ENCODE data around the gene SARS1.
A peak's percentile ranks its signal among the peaks of the same experiment; 100 is the strongest.

SARS1 gene

GRCh38 chr1:109261578-109261977 lies 47.9 kb downstream of the SARS1 start:
- H3K4me1 ChIP-seq (ENCODE audit: control extremely low read depth in 1 of 4, control insufficient read depth in 4 of 4, insufficient read depth in 4 of 4, low read length in 3 of 4) = no peaks in the 10 kb centered on the region
- WGBS (ENCODE audit: insufficient coverage) = 95% methylated on average over 6 of the region's 6 CpGs
- POLR2A ChIA-PET = interaction anchor here (0.7 kb wide), 1 partner anchor 47 kb away, joined by 4 read pairs; no protein-coding TSS in a partner anchor
- H3K36me3 ChIP-seq (ENCODE audit: control insufficient read depth in 4 of 4, insufficient read depth in 4 of 4, low read length in 3 of 4) = no peaks in the 10 kb centered on the region
- no peaks in the 10 kb centered on the region for H3K9me3 ChIP-seq (ENCODE audit: control extremely low read depth in 1 of 5, control insufficient read depth in 4 of 5, insufficient read depth in 2 of 5, low read depth in 1 of 5, low read length in 4 of 5)
- no peak overlapping the region for H3K27ac ChIP-seq (ENCODE audit: insufficient read depth in 1 of 2, low read depth in 1 of 2, low read length in 2 of 2, poor library complexity in 1 of 2, severe bottlenecking in 2 of 2)
- H3K4me3 ChIP-seq (ENCODE audit: control insufficient read depth in 1 of 7, extremely low read depth in 1 of 7, insufficient read depth in 4 of 7, low read depth in 2 of 7, low read length in 6 of 7) = no peak overlapping the region
- DNase-seq = no peak
- H3K27me3 ChIP-seq (replicated peaks in 2 of 5; ENCODE audit: control insufficient read depth in 4 of 5, insufficient read depth in 5 of 5, low read length in 4 of 5) = peaks cover 0 to 29% (median 2%) of the 10 kb centered on the region in 5 experiments
- CTCF ChIA-PET = interaction anchor here (1.2 to 8.7 kb wide), 5 partner anchors 8 to 271 kb away, joined by 3 to 95 read pairs (median 13); partner anchors contain the start of gene SORT1

- 92% methylated on average over 18 of the region's 22 CpGs for WGBS (ENCODE audit: insufficient coverage)
- Histone ChIP-seq H3K4me1 (ENCODE audit: control extremely low read depth in 1 of 4, control insufficient read depth in 4 of 4, insufficient read depth in 4 of 4, low read length in 3 of 4) (no peaks in the 10 kb centered on the region), H3K27me3 (replicated peaks in 2 of 5; ENCODE audit: control insufficient read depth in 4 of 5, insufficient read depth in 5 of 5, low read length in 4 of 5) (peaks cover 0 to 31% (median 2%) of the 10 kb centered on the region in 5 experiments), H3K27ac (ENCODE audit: insufficient read depth in 1 of 2, low read depth in 1 of 2, low read length in 2 of 2, poor library complexity in 1 of 2, severe bottlenecking in 2 of 2) (no peak overlapping the region), H3K9me3 (ENCODE audit: control extremely low read depth in 1 of 5, control insufficient read depth in 4 of 5, insufficient read depth in 2 of 5, low read depth in 1 of 5, low read length in 4 of 5) (no peaks in the 10 kb centered on the region), H3K4me3 (ENCODE audit: control insufficient read depth in 1 of 7, extremely low read depth in 1 of 7, insufficient read depth in 4 of 7, low read depth in 2 of 7, low read length in 6 of 7) (no peak overlapping the region), H3K36me3 (ENCODE audit: control insufficient read depth in 4 of 4, insufficient read depth in 4 of 4, low read length in 3 of 4) (no peaks in the 10 kb centered on the region)
- ChIA-PET POLR2A (interaction anchor here (0.7 kb wide), 1 partner anchor 48 kb away, joined by 4 read pairs; no protein-coding TSS in a partner anchor), CTCF (interaction anchor here (0.9 to 8.7 kb wide), 5 partner anchors 9 to 270 kb away, joined by 3 to 95 read pairs (median 15); partner anchors contain the start of gene SORT1)
- DNase-seq = no peak
Observed at GRCh38 chr1:109262231-109263055, 48.7 kb downstream of the SARS1 start.

GRCh38 chr1:109263234-109263596 lies 49.5 kb downstream of the SARS1 start:
- no peaks in the 10 kb centered on the region for H3K4me1 ChIP-seq (ENCODE audit: control extremely low read depth in 1 of 4, control insufficient read depth in 4 of 4, insufficient read depth in 4 of 4, low read length in 3 of 4)
- ChIA-PET CTCF (interaction anchor here (0.8 to 8.7 kb wide), 12 partner anchors 8 to 269 kb away, joined by 3 to 95 read pairs (median 7); partner anchors contain the start of gene SORT1), POLR2A (no interaction called here)
- no peak overlapping the region for H3K27ac ChIP-seq (ENCODE audit: insufficient read depth in 1 of 2, low read depth in 1 of 2, low read length in 2 of 2, poor library complexity in 1 of 2, severe bottlenecking in 2 of 2)
- no peaks in the 10 kb centered on the region for H3K9me3 ChIP-seq (ENCODE audit: control extremely low read depth in 1 of 5, control insufficient read depth in 4 of 5, insufficient read depth in 2 of 5, low read depth in 1 of 5, low read length in 4 of 5)
- peaks cover 0 to 27% (median 2%) of the 10 kb centered on the region in 5 experiments for H3K27me3 ChIP-seq (replicated peaks in 2 of 5; ENCODE audit: control insufficient read depth in 4 of 5, insufficient read depth in 5 of 5, low read length in 4 of 5)
- no peaks in the 10 kb centered on the region for H3K36me3 ChIP-seq (ENCODE audit: control insufficient read depth in 4 of 4, insufficient read depth in 4 of 4, low read length in 3 of 4)
- 78% methylated on average over 11 of the region's 12 CpGs for WGBS (ENCODE audit: insufficient coverage)
- H3K4me3 ChIP-seq (ENCODE audit: control insufficient read depth in 1 of 7, extremely low read depth in 1 of 7, insufficient read depth in 4 of 7, low read depth in 2 of 7, low read length in 6 of 7) = no peak overlapping the region
- no peak for DNase-seq

GRCh38 chr1:109263597-109264378 lies 50.1 kb downstream of the SARS1 start:
- Histone ChIP-seq H3K4me1 (ENCODE audit: control extremely low read depth in 1 of 4, control insufficient read depth in 4 of 4, insufficient read depth in 4 of 4, low read length in 3 of 4) (no peaks in the 10 kb centered on the region), H3K27me3 (replicated peaks in 2 of 5; ENCODE audit: control insufficient read depth in 4 of 5, insufficient read depth in 5 of 5, low read length in 4 of 5) (peaks cover 0 to 25% (median 2%) of the 10 kb centered on the region in 5 experiments), H3K27ac (ENCODE audit: insufficient read depth in 1 of 2, low read depth in 1 of 2, low read length in 2 of 2, poor library complexity in 1 of 2, severe bottlenecking in 2 of 2) (no peak overlapping the region), H3K4me3 (ENCODE audit: control insufficient read depth in 1 of 7, extremely low read depth in 1 of 7, insufficient read depth in 4 of 7, low read depth in 2 of 7, low read length in 6 of 7) (no peak overlapping the region), H3K9me3 (ENCODE audit: control extremely low read depth in 1 of 5, control insufficient read depth in 4 of 5, insufficient read depth in 2 of 5, low read depth in 1 of 5, low read length in 4 of 5) (no peaks in the 10 kb centered on the region), H3K36me3 (ENCODE audit: control insufficient read depth in 4 of 4, insufficient read depth in 4 of 4, low read length in 3 of 4) (no peaks in the 10 kb centered on the region)
- ChIA-PET POLR2A (no interaction called here), CTCF (interaction anchor here (0.7 to 8.7 kb wide), 18 partner anchors 9 to 446 kb away, joined by 3 to 95 read pairs (median 4); partner anchors contain the start of genes PSRC1 and SORT1)
- WGBS (ENCODE audit: insufficient coverage) = 51% methylated on average over 21 of the region's 29 CpGs
- peak; percentile 68 to 83 (median 79) for DNase-seq

GRCh38 chr1:109264379-109264755 lies 50.6 kb downstream of the SARS1 start:
- H3K27ac ChIP-seq (ENCODE audit: insufficient read depth in 1 of 2, low read depth in 1 of 2, low read length in 2 of 2, poor library complexity in 1 of 2, severe bottlenecking in 2 of 2) = no peak overlapping the region
- H3K4me3 ChIP-seq (ENCODE audit: control insufficient read depth in 1 of 7, extremely low read depth in 1 of 7, insufficient read depth in 4 of 7, low read depth in 2 of 7, low read length in 6 of 7) = no peak overlapping the region
- 96% methylated on average over 8 of the region's 9 CpGs for WGBS (ENCODE audit: insufficient coverage)
- no peaks in the 10 kb centered on the region for H3K36me3 ChIP-seq (ENCODE audit: control insufficient read depth in 4 of 4, insufficient read depth in 4 of 4, low read length in 3 of 4)
- no peaks in the 10 kb centered on the region for H3K4me1 ChIP-seq (ENCODE audit: control extremely low read depth in 1 of 4, control insufficient read depth in 4 of 4, insufficient read depth in 4 of 4, low read length in 3 of 4)
- H3K9me3 ChIP-seq (ENCODE audit: control extremely low read depth in 1 of 5, control insufficient read depth in 4 of 5, insufficient read depth in 2 of 5, low read depth in 1 of 5, low read length in 4 of 5) = no peaks in the 10 kb centered on the region
- no peak for DNase-seq
- H3K27me3 ChIP-seq (replicated peaks in 2 of 5; ENCODE audit: control insufficient read depth in 4 of 5, insufficient read depth in 5 of 5, low read length in 4 of 5) = peaks cover 0 to 25% (median 2%) of the 10 kb centered on the region in 5 experiments
- ChIA-PET CTCF (interaction anchor here (0.7 to 8.7 kb wide), 19 partner anchors 9 to 445 kb away, joined by 3 to 95 read pairs (median 5); partner anchors contain the start of genes PSRC1 and SORT1), POLR2A (no interaction called here)

- no peaks in the 10 kb centered on the region for H3K9me3 ChIP-seq (ENCODE audit: control extremely low read depth in 1 of 5, control insufficient read depth in 4 of 5, insufficient read depth in 2 of 5, low read depth in 1 of 5, low read length in 4 of 5)
- CTCF ChIA-PET = interaction anchor here (0.8 to 8.7 kb wide), 16 partner anchors 8 to 269 kb away, joined by 3 to 95 read pairs (median 6); partner anchors contain the start of gene SORT1
- H3K4me3 ChIP-seq (ENCODE audit: control insufficient read depth in 1 of 7, extremely low read depth in 1 of 7, insufficient read depth in 4 of 7, low read depth in 2 of 7, low read length in 6 of 7) = no peak overlapping the region
- H3K36me3 ChIP-seq (ENCODE audit: control insufficient read depth in 4 of 4, insufficient read depth in 4 of 4, low read length in 3 of 4) = no peaks in the 10 kb centered on the region
- H3K27me3 ChIP-seq (replicated peaks in 2 of 5; ENCODE audit: control insufficient read depth in 4 of 5, insufficient read depth in 5 of 5, low read length in 4 of 5) = peaks cover 0 to 25% (median 2%) of the 10 kb centered on the region in 5 experiments
- POLR2A ChIA-PET = no interaction called here
- no peak overlapping the region for H3K27ac ChIP-seq (ENCODE audit: insufficient read depth in 1 of 2, low read depth in 1 of 2, low read length in 2 of 2, poor library complexity in 1 of 2, severe bottlenecking in 2 of 2)
- H3K4me1 ChIP-seq (ENCODE audit: control extremely low read depth in 1 of 4, control insufficient read depth in 4 of 4, insufficient read depth in 4 of 4, low read length in 3 of 4) = no peaks in the 10 kb centered on the region
- WGBS (ENCODE audit: insufficient coverage) = 97% methylated on average over 4 of the region's 4 CpGs
- DNase-seq = no peak
Observed at GRCh38 chr1:109265016-109265415, 51.3 kb downstream of the SARS1 start.
